ENCODE measurements around the gene ARL3.

Gene ARL3

DNA sequence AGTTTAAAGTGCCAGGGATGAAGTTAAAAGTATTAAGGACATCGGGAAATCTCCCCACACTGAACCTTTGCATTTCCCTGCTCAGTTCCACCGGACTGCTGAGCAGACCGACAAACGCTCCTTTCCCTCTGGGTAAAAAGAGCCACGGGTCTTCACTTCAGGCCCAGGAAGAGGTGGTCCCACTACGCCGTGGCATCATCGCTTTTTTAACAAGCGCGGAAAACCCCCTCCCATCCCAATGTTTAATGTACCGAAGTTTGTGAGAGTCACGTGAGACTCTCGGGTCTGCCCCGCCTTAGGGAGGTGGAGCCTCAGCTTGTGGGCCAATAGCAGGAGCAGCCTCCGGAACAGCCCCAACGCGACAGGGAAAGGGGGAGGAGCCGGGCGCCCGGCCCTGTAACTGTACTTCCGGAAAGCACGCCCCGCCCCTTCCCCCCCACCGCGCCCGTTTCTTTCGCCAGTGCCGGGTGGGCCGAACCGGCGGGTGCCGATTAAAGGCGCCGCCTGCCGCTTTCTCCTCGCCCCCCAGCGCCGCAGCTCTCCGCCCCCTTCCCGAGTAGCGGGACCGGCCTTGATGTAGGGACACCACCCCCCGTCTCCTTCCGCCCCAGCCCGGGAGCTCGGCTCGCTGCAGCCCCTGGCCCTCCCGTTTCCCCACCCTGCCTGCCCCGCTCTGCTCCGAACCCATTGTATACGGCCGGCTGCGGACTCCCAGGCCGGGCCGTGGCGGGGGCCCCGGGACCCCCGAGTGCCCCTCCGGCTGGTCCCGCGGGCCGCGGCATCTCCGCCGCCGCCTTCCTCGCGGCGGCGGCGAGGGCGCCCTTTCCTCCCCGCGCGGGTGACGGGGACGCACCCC lies 72.1 kb downstream of the ARL3 start:
- DNase-seq (ENCODE audit: low read depth in 4 of 4, low spot score in 1 of 4): peak; percentile 93 to 99 (median 94)

DNA sequence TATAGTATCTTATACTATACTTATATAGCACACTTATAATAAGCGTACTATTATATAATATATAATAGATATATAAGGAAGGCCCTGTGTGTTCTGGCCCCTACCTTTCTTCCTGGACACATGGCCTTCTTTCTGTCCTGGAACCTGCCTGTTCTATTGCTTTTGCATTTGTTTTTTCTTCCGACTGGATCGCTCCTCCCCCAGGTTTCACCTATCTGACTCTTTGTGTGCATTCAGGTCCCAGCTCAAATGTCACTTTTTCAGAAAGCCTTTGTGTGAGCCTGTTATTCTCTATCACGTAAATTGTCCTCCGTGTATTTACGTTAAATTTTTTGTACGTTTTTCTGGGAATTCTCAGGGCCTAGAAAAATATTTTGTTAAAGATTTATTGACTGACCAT lies 72.8 kb downstream of the ARL3 start:
- no peak for DNase-seq (ENCODE audit: low read depth in 4 of 4, low spot score in 1 of 4)

DNA sequence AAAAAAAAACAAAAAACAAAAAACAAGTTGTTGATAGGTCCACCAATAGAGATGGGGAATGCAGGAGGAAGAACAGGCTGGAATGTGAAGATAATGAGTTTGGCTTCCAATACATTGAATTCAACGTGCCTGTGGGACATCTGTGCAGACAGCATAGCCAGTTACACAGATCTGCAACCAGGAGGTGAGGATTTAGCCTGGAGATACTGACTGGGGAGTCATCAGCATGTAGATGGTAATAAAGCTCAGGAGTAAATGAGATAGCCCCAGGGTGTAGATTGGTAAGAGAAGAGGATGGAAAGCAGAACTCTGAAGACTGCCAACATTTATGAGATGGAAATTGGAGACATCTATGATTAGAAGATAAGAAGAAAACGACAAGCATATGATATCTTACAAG lies 74.7 kb downstream of the ARL3 start:
- DNase-seq (ENCODE audit: low read depth in 4 of 4, low spot score in 1 of 4): no peak

DNA sequence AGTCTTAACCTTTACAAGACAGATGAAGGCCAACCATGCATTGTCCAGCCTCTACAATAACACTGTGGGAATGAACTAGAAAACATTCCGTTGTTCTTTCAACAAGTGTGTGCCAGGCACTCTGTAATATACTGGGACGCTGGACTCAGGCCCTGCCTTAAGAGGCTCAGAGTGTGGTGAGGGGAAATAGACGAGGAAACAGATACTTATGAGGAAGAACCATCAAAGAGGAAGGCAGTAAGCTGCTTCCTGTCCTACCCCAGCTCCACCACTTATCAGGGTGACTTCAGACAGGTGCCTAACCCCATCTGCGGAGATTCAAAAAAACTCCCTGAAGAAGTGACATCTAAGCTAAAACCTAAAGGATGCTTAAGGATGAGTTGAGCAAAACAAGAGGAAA lies 78.8 kb downstream of the ARL3 start:
- DNase-seq (ENCODE audit: low read depth in 4 of 4, low spot score in 1 of 4): no peak

DNA sequence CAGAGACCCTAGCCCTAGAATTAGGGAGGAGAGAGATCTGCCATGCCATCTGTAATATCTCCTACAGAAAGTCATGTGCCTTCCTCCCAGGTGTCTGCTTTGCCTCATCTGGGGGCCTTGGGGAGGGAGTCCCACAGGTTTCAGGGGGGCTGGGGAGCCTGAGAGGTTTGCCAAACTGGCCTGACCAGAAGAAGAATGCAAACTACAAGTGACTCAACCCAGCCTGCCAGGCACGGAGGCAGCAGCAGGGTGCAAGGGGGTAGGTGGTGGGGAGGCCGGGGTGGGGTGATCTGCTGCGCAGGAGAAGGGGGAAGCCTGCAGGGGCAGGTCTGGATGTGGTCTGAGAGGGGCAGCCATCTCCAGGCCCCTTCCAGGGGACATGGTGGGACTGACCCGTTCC lies 79.5 kb downstream of the ARL3 start:
- DNase-seq (ENCODE audit: low read depth in 4 of 4, low spot score in 1 of 4): no peak

DNA sequence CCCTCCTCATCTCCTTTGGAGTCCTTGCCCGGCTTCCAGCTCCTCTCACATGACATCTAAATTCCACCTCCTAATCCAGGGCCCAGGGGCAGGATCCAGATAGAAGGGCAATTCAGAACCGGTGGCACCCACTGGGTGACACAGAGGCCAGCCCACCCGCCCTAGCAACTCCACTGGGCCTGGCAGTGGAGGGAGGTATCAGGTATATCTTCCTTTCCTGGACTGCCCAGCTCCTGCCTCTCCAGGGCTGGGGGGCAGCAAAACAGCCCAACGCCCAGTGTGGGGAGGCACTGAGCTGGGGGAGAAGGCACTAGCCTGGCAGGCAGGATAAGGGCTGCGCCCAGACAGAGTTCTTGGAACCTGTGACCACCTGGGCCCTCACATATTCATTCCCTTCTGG lies 80.3 kb downstream of the ARL3 start:
- no peak for DNase-seq (ENCODE audit: low read depth in 4 of 4, low spot score in 1 of 4)

DNA sequence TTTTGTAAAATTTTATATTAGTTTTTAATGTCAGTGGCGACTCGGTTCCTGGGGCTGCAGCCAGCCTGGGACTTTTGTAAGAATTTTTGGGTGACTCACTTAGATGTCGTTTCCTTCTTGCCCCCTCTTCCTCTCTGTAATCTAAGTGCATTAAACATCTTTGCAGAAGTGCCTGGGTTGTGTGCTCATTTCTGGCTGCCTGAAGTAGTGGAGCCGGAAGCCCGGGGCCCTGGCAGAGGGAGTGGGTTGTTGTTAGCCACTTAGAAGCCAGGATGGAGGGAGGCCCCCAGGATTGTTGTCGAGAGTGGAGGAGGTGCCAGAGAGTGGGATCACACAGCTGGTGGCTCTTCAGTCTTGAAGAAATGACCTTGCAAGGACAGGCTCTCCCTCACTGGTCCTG lies 80.9 kb downstream of the ARL3 start:
- peak in 1 of 4 experiments; percentile 28 for DNase-seq (ENCODE audit: low read depth in 4 of 4, low spot score in 1 of 4)

DNA sequence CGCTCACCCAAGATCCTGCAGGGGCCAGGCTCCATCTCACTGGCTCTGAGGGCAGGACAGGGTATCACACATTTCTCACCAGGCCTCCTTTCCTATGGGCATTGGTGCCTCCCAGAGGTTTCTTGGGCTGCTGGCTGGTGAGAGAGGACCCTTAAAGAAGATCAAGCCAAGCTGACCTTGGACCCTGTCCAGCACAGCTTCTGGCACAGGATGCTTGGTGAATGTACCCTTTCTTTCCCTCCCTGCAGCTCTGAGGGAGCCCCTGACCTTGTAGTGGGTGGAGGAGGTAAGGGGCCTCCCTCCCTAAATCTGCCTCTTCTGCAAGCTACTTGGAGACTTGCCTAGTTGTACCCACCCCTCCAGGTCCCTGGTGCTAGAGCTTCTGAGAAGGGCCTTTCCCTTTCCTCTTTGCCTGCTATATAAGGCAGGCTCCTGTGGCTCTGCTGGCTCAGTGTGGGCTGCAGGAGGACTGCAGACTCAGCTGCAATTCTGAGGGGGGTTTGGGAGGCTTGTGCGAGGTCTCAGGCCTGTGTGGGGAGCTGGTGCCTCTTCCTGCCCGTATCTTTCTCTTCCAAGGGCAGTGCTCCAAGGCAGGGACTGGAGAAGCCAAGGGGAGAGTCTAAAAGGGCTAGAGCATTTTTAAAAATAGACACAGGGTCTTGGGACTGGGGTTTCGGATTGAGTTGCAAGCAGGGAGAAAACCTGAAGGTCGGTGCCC lies 81.6 kb downstream of the ARL3 start:
- no peak for DNase-seq (ENCODE audit: low read depth in 4 of 4, low spot score in 1 of 4)

DNA sequence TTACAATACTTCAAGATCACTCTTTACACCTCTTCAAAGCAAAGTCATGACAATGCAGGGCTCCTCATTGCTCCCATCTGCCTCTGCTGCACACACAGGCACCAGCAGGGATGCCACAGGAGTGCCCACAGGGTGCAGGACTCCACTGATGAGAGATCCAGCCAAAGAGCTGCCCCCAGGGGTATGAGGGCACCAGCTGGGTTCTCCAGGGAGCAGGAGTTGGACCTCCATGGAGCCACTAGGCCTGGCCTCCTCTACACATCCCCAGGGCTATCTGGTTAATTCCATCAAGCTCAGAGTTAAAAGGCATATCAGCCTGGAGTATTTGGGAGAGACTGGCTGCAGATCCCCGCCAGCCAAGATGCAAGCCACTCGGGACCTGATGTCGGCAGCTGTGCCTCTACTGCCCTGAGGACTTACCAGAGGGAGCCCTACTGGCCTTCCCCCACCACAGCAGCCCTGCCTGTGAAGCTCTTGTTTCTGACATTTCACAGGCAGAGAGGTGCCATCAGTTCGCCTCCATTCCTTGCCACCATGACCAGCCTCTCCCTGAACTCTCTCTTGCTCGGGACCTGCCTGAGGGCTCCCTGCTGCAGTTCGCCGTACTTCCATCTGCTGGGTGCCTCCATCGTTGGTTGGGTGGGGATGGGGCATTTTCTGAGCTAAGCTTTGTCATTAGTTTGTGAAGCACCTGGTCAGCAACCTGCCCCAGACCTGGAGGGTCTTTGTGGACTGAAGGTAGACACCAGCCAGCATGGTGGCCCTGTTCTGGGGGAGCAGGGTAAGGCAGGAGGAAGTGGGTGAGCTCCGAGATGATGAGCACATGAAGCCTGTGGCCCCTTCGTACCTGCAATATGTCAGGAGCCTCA lies 82.4 kb downstream of the ARL3 start:
- no peak for DNase-seq (ENCODE audit: low read depth in 4 of 4, low spot score in 1 of 4)

DNA sequence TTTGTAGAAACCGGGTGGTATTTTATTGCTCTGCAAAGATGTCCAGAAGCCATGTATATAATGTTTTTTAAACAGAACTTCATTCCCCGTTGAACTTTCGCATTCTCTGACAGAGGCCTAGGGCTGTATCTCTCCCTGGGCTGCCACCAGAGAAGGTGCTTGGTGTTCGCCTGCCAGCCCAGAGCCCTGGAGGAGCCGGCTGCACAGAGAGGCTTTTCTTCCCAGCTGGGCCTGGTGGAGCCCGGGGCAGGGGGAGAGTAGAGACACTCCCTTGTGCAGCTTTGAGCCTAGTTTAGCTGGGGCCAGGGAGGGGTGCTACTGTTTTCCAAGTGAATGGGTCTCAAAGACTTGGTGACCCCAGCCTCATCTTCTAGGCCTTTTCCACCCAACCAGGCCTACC lies 83.5 kb downstream of the ARL3 start:
- DNase-seq (ENCODE audit: low read depth in 4 of 4, low spot score in 1 of 4): no peak

DNA sequence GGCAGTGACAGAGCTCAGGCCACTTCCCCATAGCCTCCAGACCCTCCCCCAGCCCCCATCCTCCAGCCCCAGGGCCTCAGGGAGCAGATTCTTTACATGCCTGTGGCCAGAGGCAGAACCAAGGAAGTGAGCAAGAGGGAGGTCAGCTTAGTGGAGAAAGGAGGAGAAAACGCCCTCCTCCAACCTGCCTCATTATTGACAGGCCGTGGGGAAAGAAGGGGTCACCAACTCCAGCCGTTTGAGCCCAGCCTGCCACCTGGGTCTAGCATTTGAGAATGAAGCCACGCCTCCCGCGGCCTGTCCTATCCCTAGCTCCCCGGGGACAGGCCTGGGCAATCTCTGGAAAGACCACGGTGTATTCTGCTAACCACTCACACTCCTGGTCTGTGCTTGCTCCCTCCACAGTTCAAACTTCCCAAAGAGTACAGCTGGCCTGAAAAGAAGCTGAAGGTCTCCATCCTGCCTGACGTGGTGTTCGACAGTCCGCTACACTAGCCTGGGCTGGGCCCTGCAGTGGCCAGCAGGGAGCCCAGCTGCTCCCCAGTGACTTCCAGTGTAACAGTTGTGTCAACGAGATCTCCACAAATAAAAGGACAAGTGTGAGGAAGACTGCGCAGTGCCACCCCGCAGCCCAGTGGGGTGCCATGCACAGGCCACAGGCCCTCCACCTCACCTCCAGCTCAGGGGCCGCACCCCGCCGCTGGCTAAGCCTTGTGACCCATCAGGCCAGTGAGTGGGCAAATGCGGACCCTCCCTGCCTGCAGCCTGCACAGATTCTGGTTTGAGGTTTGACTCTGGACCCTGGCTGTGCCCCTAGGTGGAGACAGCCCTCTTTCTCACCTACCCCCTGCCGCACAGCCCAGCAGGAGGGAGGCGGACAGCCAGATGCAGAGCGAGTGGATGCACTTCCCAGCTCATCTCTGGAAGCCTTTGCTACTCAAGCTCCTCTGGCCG lies 84.3 kb downstream of the ARL3 start:
- DNase-seq (ENCODE audit: low read depth in 4 of 4, low spot score in 1 of 4): no peak

DNA sequence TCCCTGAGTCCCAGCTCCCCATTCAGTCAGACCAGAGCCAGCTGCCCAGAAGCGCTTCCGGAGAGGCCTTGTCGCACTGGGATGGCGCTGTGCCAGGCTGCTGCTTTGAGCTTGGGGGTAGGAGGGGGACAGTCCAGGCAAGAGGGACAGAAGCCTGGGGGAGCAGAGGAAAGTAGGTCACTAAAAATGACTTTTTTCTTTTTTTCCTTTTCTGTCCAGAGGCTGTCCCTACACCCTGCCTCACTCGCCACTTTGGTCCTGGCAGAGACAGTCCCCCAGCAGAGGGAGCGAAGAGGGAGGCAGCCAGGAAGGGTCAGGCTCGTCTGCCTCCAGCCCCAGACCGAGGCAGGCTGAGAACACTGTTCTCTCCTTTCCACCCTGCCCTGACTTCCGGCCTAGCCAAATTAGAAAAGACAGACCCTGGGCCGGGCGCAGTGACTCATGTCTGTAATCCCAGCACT lies 85.7 kb downstream of the ARL3 start:
- no peak for DNase-seq (ENCODE audit: low read depth in 4 of 4, low spot score in 1 of 4)

DNA sequence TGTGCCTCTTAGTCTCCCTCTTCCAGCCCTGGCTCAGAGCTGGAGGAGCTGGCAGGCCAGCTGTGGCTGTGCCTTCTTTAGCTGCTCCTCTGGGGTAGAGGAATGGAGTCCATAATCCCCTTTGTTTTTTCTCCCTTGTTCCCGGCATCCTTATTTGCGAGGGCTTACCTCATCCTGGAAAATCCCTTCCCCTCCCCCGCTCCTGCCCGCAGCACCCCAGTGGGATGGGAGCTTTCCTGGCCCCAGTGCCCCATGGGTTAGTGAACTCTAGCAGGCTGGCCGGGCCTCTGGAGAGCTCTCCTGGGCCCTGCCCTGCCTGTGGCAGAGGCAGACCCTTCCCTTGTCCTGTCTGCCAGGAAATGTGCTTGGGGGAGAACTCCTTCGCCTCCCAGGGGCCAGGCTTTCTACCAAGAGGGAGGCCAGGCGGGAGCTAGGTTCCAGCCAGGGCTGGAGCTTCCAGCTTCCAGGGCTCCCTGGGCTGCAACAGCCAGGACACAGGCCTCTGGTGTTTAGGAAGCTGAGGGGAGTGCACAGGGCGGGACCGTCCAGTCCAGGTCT lies 86.4 kb downstream of the ARL3 start:
- no peak for DNase-seq (ENCODE audit: low read depth in 4 of 4, low spot score in 1 of 4)

DNA sequence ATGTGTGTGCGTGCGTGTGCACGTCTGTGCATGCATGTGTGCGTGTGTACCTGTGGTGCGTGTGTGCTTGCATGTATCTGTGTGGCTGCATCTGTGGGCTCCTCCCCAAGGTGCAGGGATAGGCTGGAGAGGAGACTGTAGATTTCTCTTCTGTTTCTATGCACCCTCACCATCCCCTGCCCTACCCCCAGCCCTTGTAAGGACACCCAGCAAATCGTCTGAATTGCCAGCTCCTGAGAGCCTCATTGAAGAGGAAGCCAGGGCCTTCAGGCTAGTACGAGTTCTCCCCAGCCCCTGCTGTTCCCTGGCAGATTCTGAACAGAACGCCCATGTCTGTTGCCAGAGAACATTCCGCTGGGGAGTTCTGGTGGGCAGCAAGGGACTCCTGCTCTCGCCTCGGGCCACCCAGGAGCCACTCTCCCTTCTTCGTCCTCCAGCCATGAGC lies 86.9 kb downstream of the ARL3 start:
- DNase-seq (ENCODE audit: low read depth in 4 of 4, low spot score in 1 of 4): no peak

DNA sequence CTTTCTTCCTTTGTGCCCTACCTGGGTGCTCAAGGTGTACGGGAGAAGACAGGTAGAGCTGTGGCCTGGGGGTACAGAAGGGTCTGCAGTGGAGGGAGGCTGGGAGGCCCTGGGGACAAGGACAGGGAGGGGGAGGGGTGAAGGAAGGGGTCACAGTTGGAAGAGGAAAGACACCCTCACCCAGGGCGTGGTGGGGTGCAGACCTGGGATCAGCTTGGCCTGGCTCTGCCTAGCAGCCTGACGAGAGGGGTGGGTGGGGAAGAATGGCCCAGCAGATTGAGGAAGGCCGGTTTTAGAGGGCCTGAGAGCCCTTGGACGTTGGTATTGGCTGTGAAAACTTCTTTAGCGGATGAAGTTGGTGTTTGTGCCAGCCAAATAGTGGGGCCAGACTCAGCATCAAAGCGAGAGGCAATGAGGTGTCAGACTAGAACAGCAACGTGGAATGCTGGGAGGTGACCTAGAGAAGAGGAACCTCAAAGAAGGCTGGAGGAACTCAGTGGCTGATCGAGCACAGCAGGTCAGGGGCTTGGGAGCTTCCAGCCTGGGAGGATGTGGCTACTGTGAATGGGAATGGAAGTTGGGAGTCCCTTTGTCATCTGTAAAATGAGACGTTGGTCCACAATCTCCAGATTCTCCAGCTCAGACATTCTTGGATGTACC lies 88.0 kb downstream of the ARL3 start:
- DNase-seq (ENCODE audit: low read depth in 4 of 4, low spot score in 1 of 4): no peak

DNA sequence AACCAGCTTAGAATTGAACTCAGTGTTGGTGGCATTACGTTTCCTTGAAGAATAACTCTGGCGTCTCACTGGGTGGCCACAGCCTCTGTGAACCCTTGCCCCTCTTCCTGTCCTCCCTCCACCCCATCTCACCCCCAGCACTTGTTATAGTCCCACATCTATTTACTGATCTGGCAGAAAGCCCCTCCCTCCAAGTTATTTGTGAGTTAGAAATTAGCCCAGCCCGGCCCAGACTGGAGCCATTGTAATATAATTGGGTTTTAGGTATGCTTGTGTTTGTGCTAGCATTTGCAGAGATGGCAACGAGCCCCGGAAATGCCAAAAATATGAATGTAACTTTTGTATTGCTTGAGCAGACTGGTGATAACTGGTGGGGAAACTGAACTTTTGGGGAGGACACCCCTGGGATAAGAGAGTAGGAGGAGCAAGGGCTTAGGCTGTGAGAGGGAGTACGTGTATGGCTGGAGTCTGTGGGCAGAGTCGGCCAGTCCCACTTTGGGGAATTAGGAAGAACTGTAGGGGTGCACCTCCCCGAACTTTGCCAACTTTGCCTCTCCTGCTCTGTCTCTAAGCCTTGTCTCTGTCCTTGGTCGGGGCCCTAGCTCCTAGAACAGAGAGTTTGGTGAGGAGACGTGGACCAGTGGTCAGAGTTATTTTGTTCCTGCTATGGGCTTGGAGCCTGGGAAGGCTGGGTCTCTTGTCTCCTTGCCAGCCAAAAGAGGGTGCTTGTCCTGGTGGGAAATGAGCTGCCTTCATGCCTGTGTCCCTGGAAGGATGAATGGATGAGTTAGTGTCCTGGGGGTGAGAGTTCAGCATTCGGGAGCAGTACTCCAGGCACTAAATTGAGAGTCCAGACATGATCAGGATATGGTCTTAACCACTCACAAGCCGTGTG lies 89.2 kb downstream of the ARL3 start:
- DNase-seq (ENCODE audit: low read depth in 4 of 4, low spot score in 1 of 4): no peak

DNA sequence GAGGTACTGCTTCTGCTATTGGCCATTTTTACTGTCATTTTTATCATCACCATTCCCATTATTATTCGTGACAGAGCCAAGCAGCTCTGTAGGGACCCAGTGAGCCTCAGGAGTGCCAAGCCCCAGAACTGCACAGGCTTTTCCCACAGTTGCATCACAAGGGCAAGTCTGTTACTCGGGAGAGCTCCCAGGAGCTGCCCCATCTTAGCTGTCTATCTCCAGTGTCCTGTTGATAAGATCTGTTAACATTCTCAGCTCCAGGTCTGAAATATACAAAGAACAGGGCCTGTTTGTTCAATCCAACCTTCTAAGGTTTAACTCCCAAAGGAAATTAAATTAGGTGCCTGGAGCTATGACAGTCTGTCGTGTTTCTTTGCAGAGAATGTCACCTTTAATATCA lies 90.1 kb downstream of the ARL3 start:
- DNase-seq (ENCODE audit: low read depth in 4 of 4, low spot score in 1 of 4): no peak
